Measurements from ENCODE around the gene SEPTIN7.

DNA sequence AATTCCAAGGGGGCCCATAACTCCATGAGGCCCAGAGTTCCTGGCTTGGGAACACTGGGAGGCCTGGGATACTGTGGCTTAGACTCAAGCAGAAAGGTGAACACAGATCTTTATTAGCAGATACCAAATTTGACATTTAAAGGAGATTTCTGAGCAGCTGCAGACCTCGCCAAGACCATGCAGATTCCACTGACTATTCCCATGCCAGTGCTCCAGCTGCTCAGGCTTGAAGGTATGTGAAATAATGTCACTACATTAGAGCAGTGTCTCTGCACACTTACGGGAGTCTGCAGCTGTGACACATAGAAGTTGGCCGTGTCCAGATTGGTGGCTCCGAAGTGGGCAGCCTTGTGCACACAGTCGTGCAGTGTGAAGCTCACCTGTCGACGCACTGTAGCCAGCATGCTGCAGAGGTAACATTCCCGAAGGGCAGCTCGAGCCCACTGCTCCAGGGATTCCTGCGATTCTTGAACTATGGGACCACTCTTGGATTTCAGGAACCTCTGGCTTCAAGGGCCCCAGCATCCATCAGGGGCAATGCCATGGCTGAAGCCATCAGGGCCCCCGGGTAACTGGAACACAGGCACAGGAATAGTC, 46.1 kb downstream of the SEPTIN7 start:
- TF ChIP-seq CTCF (CRISPR knock-in tag; IDR thresholded peaks at IDR 0.05) (no peak), HIVEP1 (CRISPR knock-in tag; IDR thresholded peaks at IDR 0.05) (no peak), JUN (CRISPR knock-in tag; IDR thresholded peaks at IDR 0.05) (no peak), PAWR (CRISPR knock-in tag; IDR thresholded peaks at IDR 0.05; ENCODE audit: borderline replicate concordance) (no peak), CHD2 (IDR thresholded peaks at IDR 0.05; ENCODE audit: low read depth, low read length) (no peak), ZNF274 (CRISPR knock-in tag; IDR thresholded peaks at IDR 0.05) (no peak), GTF2F1 (IDR thresholded peaks at IDR 0.05; ENCODE audit: low read length) (no peak), KAT8 (CRISPR knock-in tag; IDR thresholded peaks at IDR 0.05) (no peak), ZFP82 (CRISPR knock-in tag; IDR thresholded peaks at IDR 0.05; ENCODE audit: borderline replicate concordance) (no peak), SP140L (CRISPR knock-in tag; IDR thresholded peaks at IDR 0.05; ENCODE audit: borderline replicate concordance) (no peak), HNRNPUL1 (IDR thresholded peaks at IDR 0.05; ENCODE audit: low read depth, low read length) (no peak)
- TF ChIP-seq, protein P1, sequence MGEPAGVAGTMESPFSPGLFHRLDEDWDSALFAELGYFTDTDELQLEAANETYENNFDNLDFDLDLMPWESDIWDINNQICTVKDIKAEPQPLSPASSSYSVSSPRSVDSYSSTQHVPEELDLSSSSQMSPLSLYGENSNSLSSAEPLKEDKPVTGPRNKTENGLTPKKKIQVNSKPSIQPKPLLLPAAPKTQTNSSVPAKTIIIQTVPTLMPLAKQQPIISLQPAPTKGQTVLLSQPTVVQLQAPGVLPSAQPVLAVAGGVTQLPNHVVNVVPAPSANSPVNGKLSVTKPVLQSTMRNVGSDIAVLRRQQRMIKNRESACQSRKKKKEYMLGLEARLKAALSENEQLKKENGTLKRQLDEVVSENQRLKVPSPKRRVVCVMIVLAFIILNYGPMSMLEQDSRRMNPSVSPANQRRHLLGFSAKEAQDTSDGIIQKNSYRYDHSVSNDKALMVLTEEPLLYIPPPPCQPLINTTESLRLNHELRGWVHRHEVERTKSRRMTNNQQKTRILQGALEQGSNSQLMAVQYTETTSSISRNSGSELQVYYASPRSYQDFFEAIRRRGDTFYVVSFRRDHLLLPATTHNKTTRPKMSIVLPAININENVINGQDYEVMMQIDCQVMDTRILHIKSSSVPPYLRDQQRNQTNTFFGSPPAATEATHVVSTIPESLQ (CRISPR knock-in tag; conservative IDR thresholded peaks at IDR 0.05), result no peak
- TF ChIP-seq, protein P2, sequence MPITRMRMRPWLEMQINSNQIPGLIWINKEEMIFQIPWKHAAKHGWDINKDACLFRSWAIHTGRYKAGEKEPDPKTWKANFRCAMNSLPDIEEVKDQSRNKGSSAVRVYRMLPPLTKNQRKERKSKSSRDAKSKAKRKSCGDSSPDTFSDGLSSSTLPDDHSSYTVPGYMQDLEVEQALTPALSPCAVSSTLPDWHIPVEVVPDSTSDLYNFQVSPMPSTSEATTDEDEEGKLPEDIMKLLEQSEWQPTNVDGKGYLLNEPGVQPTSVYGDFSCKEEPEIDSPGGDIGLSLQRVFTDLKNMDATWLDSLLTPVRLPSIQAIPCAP (CRISPR knock-in tag; IDR thresholded peaks at IDR 0.05; ENCODE audit: low read depth), result no peak

Data from HepG2 (cell line).